CD4-positive, alpha-beta T cell treated with Interleukin-6 for 4 hours (primary cell): ENCODE data around the gene RSU1.

ENCODE experiments used
- DNase-seq: peaks from one replicate; pipeline ENCODE4 v3.0.0-alpha.2; 2020; ENCODE audit warnings: mixed read lengths

Gene RSU1

DNA sequence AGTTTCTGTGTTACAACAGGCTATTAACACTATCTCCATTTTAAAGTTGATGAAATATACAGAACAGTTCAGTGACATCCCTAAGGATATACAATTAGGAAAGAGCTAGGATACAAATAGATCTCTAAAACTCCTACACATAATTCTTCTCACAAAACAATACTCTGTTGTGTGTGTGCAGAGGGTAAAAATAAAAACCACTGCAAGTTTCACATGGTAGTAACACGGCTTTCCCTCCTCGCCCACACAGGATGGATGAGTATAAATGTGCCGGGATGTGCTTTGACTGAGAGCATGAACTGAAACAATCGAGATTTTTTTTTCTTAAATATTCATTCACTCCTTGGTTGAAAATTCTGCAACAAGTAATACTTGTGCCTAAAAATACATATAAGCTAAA is 164.0 kb downstream of the RSU1 start:
- no peak for DNase-seq

GRCh38 chr10:16652154-16652553 is 165.1 kb downstream of the RSU1 start:
- no peak for DNase-seq

DNA sequence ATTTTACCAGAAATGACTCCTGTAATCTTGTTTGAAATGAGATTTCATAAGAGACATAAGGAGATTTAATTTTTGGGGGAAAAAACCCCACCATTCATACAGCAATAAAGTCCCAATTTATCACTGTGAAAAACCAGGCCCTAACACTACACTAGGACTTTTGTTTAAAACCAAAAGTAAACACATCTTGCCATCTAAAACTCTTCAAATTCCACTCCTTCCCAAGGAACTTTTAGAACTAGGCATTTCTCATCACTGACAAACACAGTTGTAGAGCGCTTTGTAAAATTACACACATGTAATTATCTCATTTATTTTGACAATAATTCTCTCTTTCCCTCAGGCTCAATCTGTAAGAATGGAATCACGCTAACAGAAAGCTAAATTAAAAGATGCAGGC is 167.5 kb downstream of the RSU1 start:
- DNase-seq, result no peak

DNA sequence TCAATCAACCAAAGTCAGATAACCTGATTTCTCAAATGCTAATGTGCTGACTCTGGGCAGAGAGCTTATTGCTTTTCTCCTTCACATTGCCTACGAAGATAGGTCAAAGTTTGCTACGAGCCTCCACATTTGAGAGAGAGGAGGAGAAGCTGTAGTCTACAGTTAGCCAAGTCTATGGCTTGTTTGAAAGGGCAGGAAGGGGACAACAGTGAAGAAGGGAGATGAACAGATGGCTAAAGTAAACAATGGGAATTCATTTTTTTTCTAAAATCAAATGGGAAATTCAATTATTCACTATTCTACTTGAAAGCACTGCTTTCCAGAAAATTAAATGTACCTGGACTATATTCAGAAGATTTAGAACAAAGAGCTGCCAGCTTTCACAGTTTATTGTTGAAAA is 168.9 kb downstream of the RSU1 start:
- DNase-seq, result no peak

DNA sequence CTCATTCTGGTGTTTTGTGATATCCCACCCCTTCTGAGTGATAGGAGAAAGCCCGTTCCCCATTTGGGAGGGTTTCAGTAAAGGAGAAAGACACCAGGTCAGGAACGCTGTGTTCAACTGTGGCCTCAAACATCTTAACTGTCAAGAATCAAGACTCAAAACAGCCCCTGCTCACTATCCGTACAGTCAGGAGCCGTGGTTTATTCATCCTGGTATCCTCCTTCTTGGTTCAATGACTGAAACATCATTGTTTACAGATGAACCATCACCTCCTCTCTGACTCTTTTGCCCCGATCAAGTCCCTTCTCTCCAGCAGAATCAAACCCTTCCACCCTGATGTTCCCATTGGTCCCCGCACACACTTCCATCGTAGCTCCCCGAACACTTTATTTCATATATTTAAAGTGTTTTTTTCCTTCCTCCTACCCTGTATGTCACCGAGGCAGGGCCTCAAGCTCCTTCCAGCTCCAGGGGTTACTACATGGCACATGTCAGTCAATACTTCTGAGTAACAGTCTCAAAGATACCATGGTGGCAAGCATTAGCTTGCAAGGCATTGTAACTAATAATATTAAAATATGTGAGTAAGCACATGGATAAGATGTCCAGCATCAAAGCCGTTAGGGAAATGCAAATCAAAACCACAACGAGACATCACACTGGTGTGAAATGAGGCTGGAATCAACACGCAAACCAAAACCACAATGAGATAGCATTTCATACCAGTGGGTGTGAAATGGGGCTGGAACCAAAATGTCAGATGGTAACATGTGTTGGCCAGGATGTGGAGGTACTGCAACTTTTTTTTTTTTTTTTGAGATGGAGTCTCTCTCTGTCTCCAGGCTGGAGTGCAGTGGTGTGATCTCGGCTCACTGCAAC is 170.8 kb downstream of the RSU1 start:
- no peak for DNase-seq

- no peak for DNase-seq
Observed at GRCh38 chr10:16644146-16644545, 173.1 kb downstream of the RSU1 start.

DNA sequence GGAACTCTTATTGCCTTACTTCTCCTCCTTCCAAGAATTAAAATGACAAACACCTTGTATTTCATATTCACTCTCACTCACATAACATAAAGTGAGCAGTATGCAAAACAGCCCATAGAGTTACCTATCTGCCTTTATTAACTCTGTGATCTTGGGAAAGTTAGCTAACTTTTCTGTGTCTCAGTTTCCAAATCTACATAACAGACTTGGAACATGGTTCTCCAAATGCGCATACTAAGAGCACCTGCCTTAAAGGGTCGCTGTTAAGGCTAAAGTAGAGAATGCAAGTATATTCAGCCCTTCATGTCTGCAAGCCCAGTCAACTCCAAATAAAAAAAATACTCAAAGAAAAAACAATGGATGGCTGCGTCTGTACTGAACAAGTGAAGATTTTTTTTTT is 173.7 kb downstream of the RSU1 start:
- no peak for DNase-seq

- DNase-seq, result no peak
Observed at GRCh38 chr10:16640153-16640552, 177.1 kb downstream of the RSU1 start.

DNA sequence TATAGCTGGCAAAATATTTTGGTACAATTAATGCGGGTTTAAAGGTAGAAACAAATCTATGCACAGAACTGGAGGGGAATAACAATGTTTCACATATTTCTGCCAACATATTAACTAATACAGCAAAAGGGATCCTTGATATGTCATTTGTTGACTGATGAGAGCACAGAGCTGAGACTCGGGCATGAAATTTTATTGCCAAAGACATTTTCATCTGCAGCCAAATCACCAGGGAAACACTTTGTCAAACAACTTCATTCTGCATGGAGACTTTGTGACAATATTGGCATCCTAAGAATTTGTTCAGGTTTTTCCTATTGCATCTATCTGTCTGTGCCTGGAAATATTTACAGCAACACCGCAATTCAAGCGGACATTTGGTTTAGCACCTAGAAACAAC is 177.8 kb downstream of the RSU1 start:
- no peak for DNase-seq

DNA sequence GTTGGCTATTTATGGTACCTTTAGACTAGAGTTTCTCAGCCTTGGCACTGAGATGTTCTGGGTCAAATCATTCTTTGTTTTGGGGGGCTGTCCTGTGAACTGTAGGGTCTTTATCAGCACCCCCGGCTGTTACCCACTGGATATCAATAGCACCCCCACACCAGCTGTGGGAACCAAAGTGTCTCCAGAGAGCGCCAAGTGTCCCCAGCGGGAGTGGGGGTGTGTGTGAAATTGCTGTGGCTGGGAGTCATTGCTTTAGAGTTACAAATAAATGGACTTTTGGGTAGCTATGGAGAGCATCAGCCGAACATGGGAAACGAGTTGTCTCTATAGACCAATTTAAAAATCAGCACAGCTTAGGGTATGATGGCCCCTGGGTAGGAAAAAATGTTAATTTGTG is 184.2 kb downstream of the RSU1 start:
- DNase-seq, result no peak

GRCh38 chr10:16626697-16627096 is 190.5 kb downstream of the RSU1 start:
- DNase-seq, result no peak

DNA sequence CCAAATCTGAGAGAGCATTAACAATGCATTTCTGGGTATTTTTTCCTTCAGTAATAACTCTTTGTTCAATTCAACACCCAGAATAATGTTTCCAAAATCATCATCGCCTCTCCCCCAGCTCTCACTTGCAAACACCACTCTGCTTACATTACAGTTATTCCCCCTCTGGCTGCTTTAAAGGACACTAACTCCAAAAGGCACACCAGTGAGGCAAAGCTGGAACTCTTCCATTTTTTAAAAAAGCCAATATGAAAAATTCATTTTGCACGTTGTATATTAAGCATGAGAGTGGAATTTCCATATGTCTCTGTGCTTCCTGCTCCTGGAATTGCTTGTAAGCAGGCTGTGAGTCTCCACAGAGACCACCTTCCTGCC is 204.3 kb downstream of the RSU1 start:
- no peak for DNase-seq

DNA sequence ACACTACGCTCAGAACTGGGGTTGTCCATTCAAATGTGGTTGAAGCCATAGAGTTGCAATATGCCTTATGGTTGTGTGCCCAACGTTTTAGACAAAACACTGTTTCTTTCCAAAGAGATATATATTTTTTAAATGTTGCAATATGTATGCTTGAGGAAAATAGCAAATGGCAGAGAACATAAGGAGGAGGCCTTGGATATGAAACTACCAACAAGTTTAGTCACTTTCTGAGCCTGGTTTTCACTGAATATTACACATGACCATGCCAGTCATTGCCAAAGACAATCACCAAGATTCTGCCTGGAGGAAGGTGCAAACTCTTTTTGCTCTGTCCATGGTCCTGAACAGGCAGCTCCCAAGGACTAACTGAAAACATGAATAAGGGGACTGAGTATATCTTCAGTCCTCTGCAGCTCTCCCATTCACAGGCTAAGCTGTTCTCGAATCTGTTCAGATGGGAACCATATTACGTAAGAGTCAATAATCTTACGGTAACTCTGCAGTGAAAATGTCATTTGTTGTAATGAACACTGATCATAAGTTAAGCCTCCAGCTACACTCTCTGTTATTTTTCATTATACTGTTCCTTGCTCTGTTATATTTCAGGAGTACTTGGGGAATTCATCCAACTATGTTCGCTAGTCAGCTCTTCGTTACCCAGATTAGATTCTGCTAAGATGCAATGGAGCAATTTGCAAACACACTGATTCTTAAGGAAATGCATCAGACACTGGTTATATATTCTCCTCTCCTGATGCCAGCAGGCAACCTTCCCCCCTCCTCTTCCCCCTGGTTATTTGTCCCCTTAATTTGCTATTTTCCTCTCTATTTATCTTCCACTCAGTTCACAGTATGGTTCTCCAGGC is 204.9 kb downstream of the RSU1 start:
- peak; percentile 8 for DNase-seq

DNA sequence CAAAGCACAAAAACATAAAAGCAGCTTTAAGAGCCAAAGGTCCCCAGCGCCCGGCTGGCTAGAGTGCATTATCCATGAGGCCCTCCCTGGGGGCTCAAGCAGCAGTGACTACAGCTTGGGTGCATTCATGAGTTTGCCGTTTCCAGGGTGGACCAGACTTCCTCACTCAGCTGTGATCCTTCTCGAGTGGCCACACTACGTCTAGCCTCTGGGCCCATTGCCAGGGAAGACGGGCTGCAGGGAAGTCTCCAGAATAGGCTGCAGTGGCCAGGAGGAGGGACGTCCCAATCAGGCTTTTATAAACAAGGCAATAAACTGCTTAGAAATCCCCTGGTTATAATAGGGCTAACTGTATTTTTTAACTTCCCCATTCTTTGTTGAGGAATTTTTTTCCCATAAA is 206.2 kb downstream of the RSU1 start:
- no peak for DNase-seq

DNA sequence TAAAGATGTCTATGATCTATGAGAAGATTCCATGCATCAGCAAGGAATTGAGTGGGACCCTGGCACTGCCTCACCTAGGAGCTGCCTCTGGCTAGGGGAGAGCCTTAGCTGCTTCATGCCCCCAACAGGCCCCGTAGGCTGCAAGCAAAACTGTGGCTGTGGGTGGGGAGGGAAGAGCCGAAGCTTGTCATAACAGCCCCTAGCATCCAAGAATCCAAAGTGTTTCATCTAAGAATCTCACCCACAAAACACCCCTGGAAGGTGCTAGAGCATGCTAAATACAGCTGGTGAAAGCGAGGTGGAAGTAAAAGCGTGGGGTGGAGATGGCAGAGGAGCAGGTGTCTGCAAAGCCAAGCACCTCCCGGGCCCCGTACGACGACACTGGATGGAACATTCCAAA is 208.0 kb downstream of the RSU1 start:
- no peak for DNase-seq

DNA sequence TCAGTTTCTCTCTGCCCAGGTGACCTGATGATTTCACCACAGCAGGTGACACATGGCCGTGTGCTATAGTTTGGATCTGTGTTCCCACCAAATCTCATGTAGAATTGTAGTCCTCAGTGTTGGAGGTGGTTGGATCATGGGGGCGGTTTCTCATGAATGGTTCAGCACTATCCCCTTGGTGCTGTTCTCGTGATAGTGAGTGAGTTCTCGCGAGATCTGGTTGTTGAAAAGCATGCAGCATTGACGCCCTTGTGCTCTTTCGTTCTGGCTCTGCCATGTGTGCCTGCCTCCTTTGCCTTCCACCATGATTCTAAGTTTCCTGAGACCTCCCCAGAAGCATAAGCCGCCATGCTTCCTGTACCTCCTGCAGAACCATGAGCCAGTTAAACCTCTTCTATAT is 210.3 kb downstream of the RSU1 start:
- DNase-seq, result no peak

DNA sequence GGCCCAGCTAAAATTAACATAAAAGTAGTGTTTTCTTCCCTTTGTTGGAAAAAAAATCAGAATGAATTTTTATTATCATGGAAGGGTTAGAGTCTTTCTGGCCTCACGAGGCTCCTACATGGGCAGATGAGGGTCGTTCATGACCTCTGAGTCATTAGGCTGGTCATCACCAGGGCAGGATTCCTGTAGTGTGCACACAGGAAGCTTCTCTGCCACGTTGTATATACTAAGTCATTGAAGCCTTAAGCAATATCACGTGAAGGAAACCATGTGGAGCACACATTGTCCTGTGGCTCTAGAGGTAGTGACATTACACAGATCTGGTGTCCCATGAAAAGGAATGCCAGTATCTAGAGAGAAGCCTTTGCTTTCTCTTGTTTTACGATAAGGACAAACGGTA is 210.8 kb downstream of the RSU1 start:
- DNase-seq, result no peak

DNA sequence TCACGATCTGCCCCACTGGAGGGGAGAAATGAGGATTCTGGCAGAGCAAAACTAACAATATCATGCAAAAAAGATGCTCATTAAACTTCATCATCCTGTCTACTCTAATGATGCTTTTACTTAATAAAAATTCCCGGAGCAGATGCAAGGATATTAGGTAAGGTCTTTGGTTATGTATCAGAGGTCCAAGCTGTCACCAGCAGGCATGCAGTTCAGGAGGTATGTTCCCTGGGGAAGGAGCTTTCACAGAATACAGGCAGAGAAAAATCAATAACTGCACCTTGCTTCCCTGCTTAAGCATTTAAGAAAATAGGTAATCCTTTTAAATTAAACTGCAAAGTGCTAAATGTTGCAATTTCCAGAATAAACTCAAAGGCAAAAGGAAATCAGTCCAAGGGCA is 213.9 kb downstream of the RSU1 start:
- no peak for DNase-seq

DNA sequence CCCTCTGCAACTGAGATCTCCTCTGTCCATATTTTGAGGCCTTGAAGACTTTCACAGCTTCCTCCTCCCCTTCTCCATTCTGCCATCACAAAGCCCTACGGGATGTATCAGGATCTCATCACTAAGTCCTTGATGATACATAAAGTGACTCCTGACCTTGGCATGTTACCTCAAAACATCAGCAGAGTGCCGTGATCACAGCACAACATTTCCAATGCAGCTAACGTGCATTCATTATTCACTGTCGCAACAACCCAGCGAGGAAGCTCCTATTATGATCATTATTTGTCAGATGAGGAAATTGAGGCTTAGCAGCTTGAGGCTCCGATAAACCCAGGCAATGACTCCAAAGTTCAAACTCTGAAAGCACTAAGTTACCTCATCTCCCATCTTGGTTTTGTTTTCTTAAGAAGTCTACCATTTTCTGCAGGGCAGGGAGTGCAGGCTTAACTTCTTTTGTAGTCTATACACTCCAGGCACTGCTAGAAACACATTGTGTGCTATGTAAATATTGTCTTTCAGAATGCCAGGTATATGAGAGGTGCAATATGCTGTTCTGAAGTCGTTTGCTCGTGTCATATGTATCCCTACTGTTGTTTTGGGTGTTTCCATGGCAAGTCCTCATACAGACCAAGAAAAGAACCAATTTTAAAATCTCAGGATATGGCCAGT is 215.0 kb downstream of the RSU1 start:
- DNase-seq, result no peak

DNA sequence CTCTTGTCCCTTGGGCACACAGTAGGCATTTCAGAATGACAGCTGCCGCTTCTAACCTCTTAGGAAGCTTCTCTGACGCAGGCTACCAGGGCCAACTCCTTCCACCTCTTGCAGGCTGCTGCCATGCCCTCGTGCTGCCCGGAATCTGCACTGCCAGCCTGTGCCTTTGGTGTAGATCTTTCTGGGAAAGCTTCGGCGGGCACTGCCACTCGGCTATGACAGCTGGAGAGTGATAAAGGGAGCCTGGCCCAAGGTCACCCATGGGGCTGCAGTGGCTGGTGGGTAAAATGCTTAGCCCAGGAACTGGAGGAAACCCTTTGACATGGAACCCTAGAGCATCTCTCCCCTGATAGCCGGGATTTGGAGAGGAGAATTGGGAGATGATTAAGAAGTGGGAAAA is 217.6 kb downstream of the RSU1 start:
- DNase-seq, result no peak

- DNase-seq, result no peak
Observed at GRCh38 chr10:16597656-16598055, 219.6 kb downstream of the RSU1 start.

GRCh38 chr10:16592378-16592777 is 224.8 kb downstream of the RSU1 start:
- DNase-seq, result no peak

- no peak for DNase-seq
Observed at GRCh38 chr10:16586358-16587138, 230.7 kb downstream of the RSU1 start.
